GM10266 (cell line): ENCODE results near the gene TSPAN11.

Experiments
- DNase-seq: peaks from one replicate; pipeline ENCODE4 v3.0.0; 2012; ENCODE audit errors: extremely low spot score
- TF ChIP-seq, protein P1 (sequence below): IDR thresholded peaks from 2 replicates; pipeline ENCODE4 v1.5.1; 2012; ENCODE audit warnings: mild to moderate bottlenecking, low read depth; ENCODE audit not compliant: control insufficient read depth, insufficient read depth; ENCODE audit errors: missing control alignments

The TSPAN11 gene

DNA sequence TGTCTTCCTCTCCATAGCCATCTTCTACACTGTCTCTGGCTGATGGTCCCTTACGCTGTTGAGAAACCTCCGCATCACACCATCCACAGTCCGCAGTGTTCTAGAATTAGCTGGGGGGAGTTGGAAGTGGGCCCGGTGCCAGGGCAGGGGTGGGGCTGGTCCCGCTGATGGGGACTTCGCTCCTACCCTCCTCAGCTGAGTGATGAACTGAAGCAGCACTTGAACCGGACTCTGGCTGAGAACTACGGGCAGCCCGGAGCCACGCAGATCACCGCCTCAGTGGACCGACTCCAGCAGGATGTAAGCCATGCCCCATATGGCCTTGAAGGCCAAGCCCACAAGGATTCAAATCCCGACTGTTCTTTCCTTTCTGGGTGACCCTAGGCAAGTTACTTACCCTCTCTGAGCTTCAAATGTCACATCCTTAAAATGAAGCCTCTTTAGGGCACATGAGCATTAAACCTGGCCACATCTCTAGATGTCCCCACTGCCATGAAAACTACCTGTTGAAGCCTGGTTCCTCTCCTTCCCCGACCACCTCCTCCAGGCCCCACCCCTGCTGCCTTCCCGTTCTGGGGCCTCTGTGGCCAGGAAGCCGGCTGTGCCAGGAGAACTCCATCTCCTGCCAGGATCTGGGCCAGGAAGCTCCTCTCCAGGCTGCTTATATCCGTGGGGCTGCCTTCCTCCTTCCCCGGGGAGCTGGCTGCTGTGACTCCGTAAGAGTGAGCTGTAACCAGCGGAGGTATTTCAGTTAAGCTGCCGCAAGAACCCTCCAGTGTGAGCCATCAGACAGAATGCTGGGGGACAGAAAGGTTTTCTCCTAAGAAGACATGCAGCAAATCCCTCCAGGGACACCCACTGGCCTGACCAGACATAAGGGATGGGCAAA is 53.1 kb downstream of the TSPAN11 start:
- DNase-seq = no peak
- TF ChIP-seq, protein P1, sequence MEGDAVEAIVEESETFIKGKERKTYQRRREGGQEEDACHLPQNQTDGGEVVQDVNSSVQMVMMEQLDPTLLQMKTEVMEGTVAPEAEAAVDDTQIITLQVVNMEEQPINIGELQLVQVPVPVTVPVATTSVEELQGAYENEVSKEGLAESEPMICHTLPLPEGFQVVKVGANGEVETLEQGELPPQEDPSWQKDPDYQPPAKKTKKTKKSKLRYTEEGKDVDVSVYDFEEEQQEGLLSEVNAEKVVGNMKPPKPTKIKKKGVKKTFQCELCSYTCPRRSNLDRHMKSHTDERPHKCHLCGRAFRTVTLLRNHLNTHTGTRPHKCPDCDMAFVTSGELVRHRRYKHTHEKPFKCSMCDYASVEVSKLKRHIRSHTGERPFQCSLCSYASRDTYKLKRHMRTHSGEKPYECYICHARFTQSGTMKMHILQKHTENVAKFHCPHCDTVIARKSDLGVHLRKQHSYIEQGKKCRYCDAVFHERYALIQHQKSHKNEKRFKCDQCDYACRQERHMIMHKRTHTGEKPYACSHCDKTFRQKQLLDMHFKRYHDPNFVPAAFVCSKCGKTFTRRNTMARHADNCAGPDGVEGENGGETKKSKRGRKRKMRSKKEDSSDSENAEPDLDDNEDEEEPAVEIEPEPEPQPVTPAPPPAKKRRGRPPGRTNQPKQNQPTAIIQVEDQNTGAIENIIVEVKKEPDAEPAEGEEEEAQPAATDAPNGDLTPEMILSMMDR = no peak

DNA sequence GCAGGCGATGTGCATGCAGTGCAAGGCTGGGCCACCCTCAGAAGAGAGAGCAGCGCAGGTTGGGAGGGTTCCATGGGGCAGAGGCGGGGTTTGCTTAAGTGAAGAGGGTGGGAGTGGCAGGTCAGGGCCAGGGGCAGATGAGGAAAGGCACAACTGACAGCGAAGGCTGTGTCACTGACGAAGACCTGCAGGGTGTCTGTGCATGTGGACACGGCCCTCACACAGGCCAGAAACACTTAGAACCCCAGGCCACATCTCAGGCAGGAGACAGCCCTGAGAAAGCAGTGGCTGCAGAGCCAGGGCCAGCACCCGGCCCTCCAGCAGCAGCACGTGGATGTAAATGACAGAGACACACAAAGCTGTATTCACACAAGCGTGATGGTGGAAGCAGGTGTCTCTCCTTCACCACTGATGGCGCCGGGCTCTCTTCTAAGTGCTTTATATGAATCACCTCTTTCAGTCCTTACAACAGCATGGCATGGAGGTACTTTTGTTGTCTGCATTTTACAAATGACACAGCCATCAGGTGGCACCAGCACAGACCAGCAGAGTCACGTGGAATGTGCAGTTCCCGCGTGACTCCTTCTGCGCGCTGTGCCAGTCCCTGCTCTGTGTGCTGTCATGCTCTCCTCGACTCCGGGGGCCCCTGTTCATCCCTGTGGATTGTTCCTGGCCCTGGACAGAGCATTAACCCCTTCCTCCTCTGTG is 54.6 kb downstream of the TSPAN11 start:
- TF ChIP-seq, protein P1 = no peak
- DNase-seq = no peak

DNA sequence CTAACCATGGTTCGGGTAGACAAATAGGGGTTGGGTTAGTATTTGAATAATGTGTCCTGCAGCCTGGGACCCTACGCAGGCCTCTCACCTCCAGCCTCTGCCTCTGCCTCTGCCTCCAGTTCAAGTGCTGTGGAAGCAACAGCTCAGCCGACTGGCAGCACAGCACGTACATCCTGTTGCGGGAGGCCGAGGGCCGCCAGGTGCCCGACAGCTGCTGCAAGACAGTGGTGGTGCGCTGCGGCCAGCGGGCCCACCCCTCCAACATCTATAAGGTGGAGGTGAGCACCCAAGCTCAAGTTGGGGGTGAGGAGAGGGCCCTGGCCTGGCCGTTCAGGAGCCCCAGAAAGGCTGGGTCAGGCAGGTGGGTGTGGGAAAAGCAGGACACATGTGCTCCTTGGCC is 55.9 kb downstream of the TSPAN11 start:
- no peak for DNase-seq
- TF ChIP-seq, protein P1 = no peak

DNA sequence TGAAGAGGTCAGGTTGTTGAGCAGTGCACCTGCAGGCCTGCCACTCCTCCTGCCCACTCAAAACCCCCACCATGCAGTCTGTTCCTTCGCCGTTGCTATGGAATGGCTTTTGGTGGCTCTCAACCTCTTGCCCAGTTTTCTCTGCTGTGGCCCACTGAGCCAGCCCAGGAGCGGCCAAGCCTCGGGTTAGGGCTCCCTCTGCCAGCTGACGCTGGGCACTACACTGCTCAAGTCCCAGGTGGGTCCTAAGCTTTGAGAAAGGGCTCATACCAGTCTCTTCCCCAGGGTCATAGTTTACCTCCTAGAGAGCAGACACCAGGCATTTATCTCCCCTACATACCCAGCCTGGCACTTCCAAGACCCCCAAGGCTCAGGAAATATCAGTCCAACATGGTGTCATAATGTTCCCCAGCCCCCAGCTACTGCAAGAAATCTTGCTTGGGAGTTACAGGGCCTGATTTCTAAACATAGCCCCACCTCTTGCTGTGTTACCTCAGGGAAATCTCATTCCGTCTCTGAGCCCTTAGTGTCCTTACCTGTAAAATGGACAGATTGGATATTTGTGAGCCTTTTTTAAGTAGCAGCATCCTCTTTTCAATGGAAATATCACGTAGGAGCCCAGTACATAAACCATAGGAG is 59.4 kb downstream of the TSPAN11 start:
- TF ChIP-seq, protein P1 = peak; percentile 67
- DNase-seq = peak; percentile 71

DNA sequence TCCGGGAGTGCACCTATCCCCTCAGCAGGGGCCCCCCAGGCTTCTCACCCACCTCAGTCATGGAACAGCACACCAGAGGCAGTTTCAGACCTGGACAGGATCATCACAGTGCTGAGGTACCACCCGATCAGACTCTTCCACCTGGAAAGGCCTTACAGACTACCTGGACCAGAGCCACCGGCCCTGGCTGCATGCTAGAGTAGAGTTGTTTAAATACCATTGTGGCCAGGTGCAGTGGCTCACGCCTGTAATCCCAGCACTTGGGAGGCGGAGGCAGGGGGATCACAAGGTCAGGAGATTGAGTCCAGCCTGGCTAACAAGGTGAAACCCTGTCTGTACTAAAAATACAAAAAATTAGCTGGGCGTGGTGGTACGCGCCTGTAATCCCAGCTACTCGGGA is 61.5 kb downstream of the TSPAN11 start:
- no peak for DNase-seq
- TF ChIP-seq, protein P1 = no peak

DNA sequence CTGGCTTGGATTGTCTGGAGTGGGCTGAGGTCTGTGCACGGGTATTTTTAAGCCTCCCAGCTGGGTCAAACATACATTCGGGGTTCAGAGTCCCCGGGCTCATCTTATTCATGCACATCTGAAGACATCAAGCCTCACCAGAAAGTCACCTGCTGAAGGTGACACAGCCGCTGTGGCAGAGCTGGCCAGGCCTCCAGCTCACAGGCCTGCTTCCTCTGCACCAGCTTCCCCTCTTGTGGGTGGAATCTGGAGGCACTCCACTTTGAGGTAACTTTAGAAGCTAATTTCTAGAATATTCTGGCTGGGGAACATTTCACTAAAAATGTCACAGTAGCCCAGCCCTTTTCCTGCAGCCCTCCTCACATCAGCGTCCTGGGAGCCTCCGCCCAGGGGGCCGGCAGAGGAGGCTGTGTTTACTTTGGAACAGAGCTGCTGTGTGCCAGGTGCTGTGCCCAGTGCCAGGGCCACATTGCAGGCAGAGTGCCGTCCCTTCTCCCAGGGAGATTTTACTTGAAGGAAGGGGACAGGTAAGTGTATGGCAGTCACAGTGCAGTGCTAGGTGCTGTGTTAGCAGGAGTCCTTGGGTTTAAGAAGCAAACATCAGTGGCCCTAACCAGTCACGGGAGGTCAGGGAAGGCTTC is 62.2 kb downstream of the TSPAN11 start:
- TF ChIP-seq, protein P1 = no peak
- no peak for DNase-seq
